Measurements from ENCODE around the gene CLDN16.

The CLDN16 gene

DNA sequence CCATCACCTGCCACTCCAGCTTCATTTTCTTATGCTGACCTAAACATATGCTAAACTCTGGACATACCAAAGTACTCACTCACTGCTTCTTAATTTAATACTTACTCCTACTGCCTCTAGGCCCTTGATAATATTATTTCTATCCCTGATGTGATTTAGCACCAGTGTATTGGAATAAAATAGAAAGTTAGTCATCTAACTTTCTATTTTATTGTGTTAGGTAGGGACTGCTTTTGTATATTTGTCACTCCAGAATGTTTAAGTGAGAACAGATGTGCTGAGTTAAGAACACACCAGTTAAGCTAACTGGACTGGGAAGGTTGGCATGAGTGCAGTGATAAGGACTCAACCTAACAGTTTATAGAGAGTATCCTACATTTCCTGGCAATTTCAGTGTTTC lies 6.5 kb upstream of the CLDN16 start:
- DNase-seq = no peak

DNA sequence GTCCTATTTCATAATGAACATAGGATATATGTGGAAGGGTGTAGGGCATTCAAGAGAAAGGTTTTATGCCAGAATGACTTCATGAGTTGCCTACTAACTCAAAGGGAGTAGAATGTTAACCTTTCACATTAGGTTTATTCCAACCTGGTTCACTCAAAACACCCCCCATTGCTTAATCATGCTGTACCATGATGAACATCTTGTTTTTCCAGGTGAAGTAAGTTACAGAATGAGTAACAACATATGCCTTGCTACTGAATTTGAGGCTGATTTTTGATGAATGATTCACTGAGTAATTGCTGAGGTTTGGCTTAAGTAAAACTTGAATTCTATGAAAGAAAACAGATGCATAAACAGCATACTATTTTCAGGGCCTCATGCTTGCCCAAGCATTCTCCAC lies 5.9 kb upstream of the CLDN16 start:
- DNase-seq = no peak

DNA sequence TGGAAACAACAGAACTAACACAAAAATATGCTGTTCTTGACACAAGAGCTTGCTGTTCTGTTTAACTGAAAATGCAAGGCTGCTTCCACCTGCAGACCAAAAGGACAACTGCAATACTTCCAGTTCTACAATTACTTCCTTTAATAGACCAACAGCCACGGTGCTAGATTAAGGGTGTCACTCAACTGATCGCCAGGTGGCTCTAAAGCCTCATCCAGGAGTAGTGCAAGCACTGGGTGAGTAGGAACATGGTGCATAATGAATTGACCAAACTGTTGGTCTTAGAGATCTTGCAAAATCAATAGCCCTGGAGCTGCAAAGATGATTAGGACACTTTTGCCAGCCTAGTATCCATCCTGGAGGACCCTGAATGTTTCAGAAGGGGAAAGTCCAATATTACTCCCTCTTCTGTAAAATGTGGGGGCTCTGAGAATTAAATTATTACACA lies 3.6 kb upstream of the CLDN16 start:
- DNase-seq = peak; percentile 8

DNA sequence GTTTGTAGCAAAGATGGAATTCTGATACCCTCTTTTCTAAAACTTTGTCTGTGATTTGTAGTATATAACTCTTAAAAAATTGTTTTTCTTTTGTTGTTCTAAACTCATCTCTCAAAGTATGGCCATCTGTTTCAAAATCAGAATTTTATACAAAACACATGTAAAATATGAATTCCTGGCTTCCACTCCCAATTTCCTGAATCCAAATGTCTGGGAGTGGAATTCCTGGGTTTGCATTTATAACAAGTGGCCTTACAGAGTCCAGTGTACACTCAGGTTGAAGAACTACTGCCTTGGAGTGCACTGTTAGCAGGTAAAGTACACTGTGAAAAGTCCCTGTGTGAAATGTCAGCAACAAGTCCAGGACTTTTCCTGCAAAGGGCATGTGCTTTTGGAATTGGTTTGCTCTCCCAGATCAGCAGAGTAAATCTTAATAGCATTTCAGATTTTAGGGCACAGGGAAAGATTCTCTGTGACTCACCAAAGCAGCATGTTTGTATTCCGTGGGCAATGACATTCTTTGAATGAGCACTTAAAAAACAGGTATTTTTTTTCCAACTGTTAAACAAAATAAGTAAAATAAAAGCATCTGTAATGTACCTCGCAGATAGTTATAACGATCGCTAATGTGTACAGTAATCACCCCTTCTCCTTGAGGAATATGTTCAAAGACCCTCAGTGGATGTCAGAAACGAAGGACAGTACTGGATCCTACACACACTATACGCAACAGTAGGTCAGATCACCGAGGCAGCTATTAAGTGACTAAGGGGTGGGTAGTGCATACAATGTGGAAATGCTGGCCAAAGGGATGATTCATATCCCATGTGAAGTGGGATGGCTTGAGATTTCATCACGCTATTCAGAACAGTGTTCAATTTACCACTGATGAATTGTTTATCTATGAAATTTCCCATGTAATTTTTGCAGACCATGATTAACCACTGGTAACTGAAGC lies 2.0 kb upstream of the CLDN16 start:
- no peak for DNase-seq

DNA sequence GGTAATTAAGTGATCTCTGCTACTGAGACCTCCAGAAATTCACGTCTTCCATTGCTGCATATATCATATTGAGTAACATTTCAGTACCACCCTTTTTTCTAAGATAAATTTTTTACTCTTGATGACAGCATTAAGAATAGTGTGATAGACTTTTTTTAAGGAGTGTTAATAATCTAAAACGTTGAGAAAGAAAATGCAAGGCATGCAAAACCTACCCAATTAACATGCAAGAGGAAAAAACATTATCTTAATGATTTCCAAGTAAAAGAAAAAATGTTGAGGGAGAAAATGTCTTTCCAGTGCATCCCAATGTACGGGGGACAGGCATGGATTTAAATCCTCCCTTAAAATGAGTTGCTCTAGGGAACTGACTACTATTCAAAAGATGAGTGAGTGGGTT lies 740 bp downstream of the CLDN16 start:
- no peak for DNase-seq

DNA sequence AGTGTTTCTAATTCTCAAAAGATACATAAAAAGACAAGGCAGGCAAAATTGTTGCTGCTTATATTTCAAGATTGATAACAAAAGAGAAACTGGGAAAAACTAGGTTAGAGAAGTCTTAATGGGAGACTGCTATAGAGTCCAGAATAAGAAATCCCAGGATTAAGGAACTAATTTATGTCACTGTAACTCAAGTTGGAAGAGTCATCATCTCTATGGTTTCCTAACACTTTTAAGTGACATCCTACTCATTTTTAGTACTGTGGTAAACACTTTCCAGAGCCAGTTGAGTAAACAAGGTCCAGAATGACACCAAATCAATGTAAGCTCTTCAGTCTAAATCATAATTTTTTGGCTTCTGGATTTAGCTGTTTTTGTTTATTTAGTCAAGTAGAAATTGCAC lies 8.0 kb downstream of the CLDN16 start:
- no peak for DNase-seq

GRCh38 chr3:190397889-190398288 lies 9.9 kb downstream of the CLDN16 start:
- DNase-seq = no peak

GRCh38 chr3:190399677-190400076 lies 11.7 kb downstream of the CLDN16 start:
- no peak for DNase-seq

GRCh38 chr3:190401963-190402362 lies 14.0 kb downstream of the CLDN16 start:
- no peak for DNase-seq

DNA sequence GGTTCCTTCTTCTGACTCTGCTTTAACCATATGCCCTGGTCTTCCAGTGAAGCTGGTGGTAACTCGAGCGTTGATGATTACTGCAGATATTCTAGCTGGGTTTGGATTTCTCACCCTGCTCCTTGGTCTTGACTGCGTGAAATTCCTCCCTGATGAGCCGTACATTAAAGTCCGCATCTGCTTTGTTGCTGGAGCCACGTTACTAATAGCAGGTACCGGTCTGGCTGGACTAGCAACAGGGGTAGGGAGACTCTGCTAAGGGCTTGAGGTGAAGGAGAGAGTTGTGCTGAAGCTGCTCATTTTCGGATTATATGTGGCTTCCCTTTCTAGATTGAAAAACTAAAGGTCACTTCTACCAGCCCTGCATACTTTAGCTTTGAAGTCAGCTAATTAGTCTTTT lies 16.8 kb downstream of the CLDN16 start:
- DNase-seq = no peak

GRCh38 chr3:190414297-190414696 lies 26.3 kb downstream of the CLDN16 start:
- DNase-seq = no peak

DNA sequence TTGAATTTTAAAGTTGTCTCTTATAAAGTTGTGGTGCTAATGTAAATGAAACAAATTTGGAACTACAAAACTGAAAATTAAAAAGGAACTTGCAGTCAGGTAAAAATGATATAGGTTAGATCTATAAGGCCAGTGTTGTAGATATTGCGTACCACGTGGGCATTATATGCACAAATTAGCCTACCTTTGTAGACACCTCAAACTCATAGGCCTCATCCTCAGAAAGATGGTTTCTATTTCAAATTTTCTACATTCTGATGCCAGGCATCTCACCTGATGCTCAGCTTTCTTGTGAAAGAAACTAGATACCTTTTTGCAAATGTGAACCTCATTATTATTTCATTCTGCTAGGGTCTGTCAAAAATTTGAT lies 36.1 kb downstream of the CLDN16 start:
- no peak for DNase-seq

GRCh38 chr3:190424478-190425439 lies 36.8 kb downstream of the CLDN16 start:
- peak; percentile 35 for DNase-seq

GRCh38 chr3:190425833-190426232 lies 37.9 kb downstream of the CLDN16 start:
- DNase-seq = no peak

DNA sequence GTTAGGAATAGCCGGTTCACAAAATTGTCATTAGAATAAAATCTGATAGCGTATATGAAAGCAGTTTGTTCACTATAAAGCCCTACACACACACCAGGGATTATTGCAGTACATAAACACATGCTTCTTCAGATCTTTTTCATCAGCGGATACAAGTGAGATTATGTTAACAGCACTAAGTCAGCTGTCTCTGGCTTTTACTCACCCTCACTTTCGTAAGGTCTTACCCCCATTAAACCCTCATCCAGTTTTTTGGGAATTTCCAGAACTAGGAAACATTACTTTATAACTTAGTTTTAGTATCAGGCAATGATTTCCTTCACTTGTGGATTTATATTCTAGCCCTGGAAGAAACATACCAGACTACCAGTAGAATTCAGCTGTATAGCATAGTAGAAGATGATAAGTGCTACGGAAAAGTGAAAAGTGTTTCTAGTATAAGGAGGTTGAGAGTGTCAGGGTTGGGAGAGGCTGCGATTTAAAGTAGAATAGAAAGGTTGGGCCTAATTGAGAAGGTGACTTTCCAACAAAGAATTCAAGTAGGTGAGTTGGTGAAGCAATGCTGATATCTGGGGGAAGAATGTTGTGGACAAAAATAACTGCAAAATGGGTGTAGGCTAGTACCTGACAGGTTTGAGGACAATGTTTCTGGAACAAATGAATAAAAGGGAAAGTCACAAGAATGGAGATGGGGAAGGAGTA lies 39.0 kb downstream of the CLDN16 start:
- DNase-seq = no peak

DNA sequence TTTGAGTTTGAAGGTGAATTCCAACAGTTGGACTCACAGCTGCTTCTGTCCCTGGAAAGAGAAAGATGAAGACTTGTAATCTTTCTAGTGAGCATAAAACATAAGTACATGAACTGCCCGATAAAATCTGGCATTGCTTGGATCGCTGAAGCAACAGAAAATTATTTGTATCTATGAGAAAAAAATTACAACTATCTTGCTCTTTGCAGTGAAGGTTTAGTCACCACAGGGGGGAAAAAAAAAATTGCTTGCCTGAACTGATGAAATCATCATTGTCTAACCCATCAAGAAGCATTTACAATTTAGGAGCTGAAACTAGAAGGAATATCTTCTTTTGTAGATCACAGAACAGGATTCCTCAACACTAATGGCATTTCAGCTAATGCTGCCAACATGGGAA lies 41.7 kb downstream of the CLDN16 start:
- no peak for DNase-seq

GRCh38 chr3:190430906-190431305 lies 42.9 kb downstream of the CLDN16 start:
- no peak for DNase-seq

DNA sequence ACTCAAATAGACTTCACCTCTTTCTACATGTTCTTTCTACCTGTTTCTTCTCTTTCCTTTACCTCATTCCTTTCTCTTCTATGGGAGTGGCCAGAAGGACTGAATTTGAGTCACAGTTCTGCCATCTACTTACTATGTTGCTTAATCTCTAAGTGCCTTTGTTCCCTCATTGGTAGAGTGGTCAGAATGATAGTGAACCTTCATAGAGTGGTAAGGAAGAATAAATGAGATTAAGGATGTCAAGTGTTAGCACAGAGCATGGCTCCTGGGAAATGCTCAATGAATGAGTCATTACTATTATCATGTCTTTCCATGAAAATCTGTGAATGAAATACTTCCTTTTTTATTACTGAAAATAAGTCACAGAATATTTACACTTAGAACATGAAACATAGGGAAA lies 44.3 kb downstream of the CLDN16 start:
- no peak for DNase-seq

- DNase-seq = no peak
Observed at GRCh38 chr3:190433626-190434025, 45.7 kb downstream of the CLDN16 start.

GRCh38 chr3:190435618-190436017 lies 47.7 kb downstream of the CLDN16 start:
- no peak for DNase-seq

DNA sequence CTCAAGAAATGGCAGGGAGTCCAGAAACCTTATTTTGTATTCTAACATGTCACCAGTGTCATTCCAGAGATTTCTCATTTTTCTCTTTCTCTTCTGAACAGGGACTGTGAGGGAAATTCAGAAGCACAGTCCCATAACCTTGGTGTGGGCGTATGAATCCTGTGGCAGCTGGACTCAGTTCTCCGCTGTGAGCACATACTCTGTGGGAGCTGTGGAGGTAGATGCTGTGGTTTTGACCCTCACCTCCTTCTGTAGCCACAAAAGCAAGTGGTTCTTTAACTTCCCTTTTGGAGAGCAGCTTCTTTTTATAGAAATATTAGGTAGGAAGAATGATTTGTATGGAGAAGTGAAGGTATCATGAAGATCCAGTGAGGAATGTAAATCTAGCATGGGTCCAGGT lies 48.4 kb downstream of the CLDN16 start:
- DNase-seq = no peak

DNA sequence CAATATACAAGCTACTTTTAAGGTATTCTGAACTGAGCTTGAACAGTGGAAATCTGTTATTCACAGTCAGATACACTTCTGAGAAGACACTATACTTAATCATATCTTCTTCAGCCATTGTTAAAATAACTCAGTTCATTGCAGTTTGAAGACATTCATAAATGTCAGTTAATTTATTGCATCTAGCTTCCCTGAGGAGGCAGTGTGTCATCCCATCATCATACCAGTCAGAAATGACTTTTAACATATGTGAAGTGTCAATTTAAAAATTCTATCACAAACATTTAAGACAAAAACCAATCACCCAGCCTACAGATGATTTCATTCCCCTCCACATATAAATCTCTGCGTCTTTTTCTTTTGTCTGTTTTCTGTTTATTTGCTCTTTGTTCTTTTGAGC lies 54.3 kb downstream of the CLDN16 start:
- DNase-seq = no peak

DNA sequence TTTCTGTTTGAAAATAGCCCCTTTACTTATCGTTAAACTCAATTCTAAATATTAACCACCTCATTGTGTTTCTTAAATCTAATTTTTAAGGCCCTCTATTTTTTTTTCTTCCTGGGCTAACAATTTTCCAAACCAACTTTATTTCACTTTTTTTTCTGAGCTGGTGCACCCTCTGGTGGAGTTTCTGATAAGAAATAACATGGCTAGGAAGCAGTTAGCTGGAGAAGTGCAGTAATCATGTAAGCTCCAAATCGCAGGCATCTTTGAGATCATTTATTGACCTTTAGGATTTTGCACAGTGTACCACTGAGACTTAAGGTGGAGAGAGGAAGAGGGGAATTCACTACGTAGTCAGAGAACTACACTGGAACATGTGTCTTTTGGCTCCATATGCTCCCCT lies 55.3 kb downstream of the CLDN16 start:
- no peak for DNase-seq
